Activated B cell treated with CpG ODN at 0.5 μM for 24 hours (primary cell): Measurements from ENCODE around the gene PTGES3. TPM values are rescaled to one million over a fixed set of nuclear protein-coding genes. Genes with fewer than 3 reads are reported as not detected.
"Not testable (repeated sequence)": the region's sequence is repeated elsewhere in the genome, so short reads cannot be mapped to it uniquely, and the experiment has no call there.

Experiments
- ATAC-seq: fragments of 200-7000 bp; cut with Tn5 transposase; one replicate; pipeline ENCODE4 v1.10.0; 2021; ENCODE audit warnings: low read depth, mild to moderate bottlenecking, moderate library complexity
- CTCF ChIA-PET: fragments of 350-600 bp; sonication (Branson Sonifier 250); formaldehyde crosslinking; loops from one replicate; lab custom pipeline; 2021; ENCODE audit warnings: antibody characterized with exemption; lab: Charles Lee
- POLR2A ChIA-PET: fragments of 350-600 bp; sonication (Branson Sonifier 250); formaldehyde crosslinking; loops from one replicate; lab custom pipeline; 2021; ENCODE audit warnings: antibody characterized with exemption; lab: Charles Lee
- DNase-seq: peaks from one replicate; pipeline ENCODE4 v3.0.0; 2022
- H3K27ac Mint-ChIP-seq: one replicate; pipeline ENCODE4 v1.8.0; 2020; ENCODE audit warnings: mixed read lengths
- H3K27me3 Mint-ChIP-seq: one replicate; pipeline ENCODE4 v1.8.0; 2021; ENCODE audit warnings: mixed read lengths
- H3K36me3 Mint-ChIP-seq: one replicate; pipeline ENCODE4 v1.8.0; 2021; ENCODE audit warnings: low read depth, mixed read lengths
- H3K4me1 Mint-ChIP-seq: one replicate; pipeline ENCODE4 v1.8.0; 2021; ENCODE audit warnings: mixed read lengths
- H3K4me3 Mint-ChIP-seq: one replicate; pipeline ENCODE4 v1.8.0; 2020; ENCODE audit warnings: mild to moderate bottlenecking, mixed read lengths
- H3K9me3 Mint-ChIP-seq: one replicate; pipeline ENCODE4 v1.8.0; 2020; ENCODE audit warnings: mixed read lengths
- CTCF ChIP-seq: fragments of 200-600 bp; IDR thresholded peaks from one replicate; pipeline ENCODE4 v1.8.0; 2022; ENCODE audit warnings: antibody characterized with exemption, mild to moderate bottlenecking
- intact Hi-C: fragments of 100-400 bp; cut with micrococcal nuclease; formaldehyde crosslinking; loops from one replicate; pipeline ENCODE4 v1.15.1; 2024
- total RNA-seq: library from RNA; stranded (reverse); gene quantifications from 2 replicates; pipeline ENCODE4 v1.2.3, GENCODE V29; 2022

PTGES3 gene
- total RNA-seq, 1 donor from 2014 or later: 183 TPM

- H3K36me3 Mint-ChIP-seq: peaks cover 45% of the 10 kb centered on the region
- H3K4me3 Mint-ChIP-seq: no peak overlapping the region
- intact Hi-C loops: no loop called here
- no peaks in the 10 kb centered on the region for H3K27me3 Mint-ChIP-seq
- POLR2A ChIA-PET: interaction anchor here (0.7 to 5.8 kb wide), 10 partner anchors 14 to 449 kb away, joined by 3 to 97 read pairs (median 6); partner anchors contain the start of genes ATP5F1B, NACA, PTGES3 and STAT6
- DNase-seq: no peak
- peaks cover 38% of the 10 kb centered on the region for H3K4me1 Mint-ChIP-seq
- no peak for ATAC-seq
- no peak for TF ChIP-seq CTCF
- no peaks in the 10 kb centered on the region for H3K9me3 Mint-ChIP-seq
- peak overlapping the region; percentile 83 for H3K27ac Mint-ChIP-seq
- CTCF ChIA-PET: no interaction called here
Measured at GRCh38 chr12:56661979-56662638, 26.0 kb downstream of the PTGES3 start.

- ChIA-PET CTCF (no interaction called here), POLR2A (interaction anchor here (0.7 to 5.8 kb wide), 9 partner anchors 14 to 450 kb away, joined by 3 to 97 read pairs (median 6); partner anchors contain the start of genes ATP5F1B, NACA, PTGES3 and STAT6)
- peaks cover 38% of the 10 kb centered on the region for H3K4me1 Mint-ChIP-seq
- peak overlapping the region; percentile 83 for H3K27ac Mint-ChIP-seq
- DNase-seq (no peak), ATAC-seq (peak; percentile 51)
- H3K27me3 Mint-ChIP-seq: no peaks in the 10 kb centered on the region
- peaks cover 44% of the 10 kb centered on the region for H3K36me3 Mint-ChIP-seq
- no peaks in the 10 kb centered on the region for H3K9me3 Mint-ChIP-seq
- TF ChIP-seq CTCF: no peak
- intact Hi-C loops: no loop called here
- H3K4me3 Mint-ChIP-seq: no peak overlapping the region
Measured at GRCh38 chr12:56661560-56661959, 26.5 kb downstream of the PTGES3 start.

- DNase-seq (no peak), ATAC-seq (peak; percentile 57)
- H3K36me3 Mint-ChIP-seq: peaks cover 20% of the 10 kb centered on the region
- peaks cover 38% of the 10 kb centered on the region for H3K4me1 Mint-ChIP-seq
- peaks cover 3% of the 10 kb centered on the region for H3K9me3 Mint-ChIP-seq
- CTCF ChIA-PET: interaction anchor here (1.0 to 2.8 kb wide), 4 partner anchors 13 to 453 kb away, joined by 3 to 16 read pairs (median 4); partner anchors contain the start of genes ATP5F1B and NACA
- intact Hi-C loops: loop anchor here (1.0 to 2.0 kb wide), 3 partner anchors 26 to 29 kb away; partner anchors contain the start of genes BAZ2A and PTGES3
- H3K27ac Mint-ChIP-seq: peak overlapping the region; percentile 89
- TF ChIP-seq CTCF: no peak
- POLR2A ChIA-PET: interaction anchor here (0.6 to 5.8 kb wide), 20 partner anchors 9 to 1013 kb away, joined by 3 to 97 read pairs (median 5); partner anchors contain the start of genes ATP5F1B, BAZ2A, NACA and PTGES3
- H3K27me3 Mint-ChIP-seq: no peaks in the 10 kb centered on the region
- peak overlapping the region; percentile 46 for H3K4me3 Mint-ChIP-seq
Measured at GRCh38 chr12:56658921-56659320, 29.2 kb downstream of the PTGES3 start.

- Mint-ChIP-seq H3K9me3 (peaks cover 6% of the 10 kb centered on the region), H3K4me3 (peak overlapping the region; percentile 64), H3K27ac (peak overlapping the region; percentile 89), H3K27me3 (no peaks in the 10 kb centered on the region), H3K36me3 (peaks cover 11% of the 10 kb centered on the region), H3K4me1 (peaks cover 35% of the 10 kb centered on the region)
- intact Hi-C loops: loop anchor here (1.0 to 2.0 kb wide), 3 partner anchors 11 to 27 kb away; no protein-coding TSS in a partner anchor
- POLR2A ChIA-PET: interaction anchor here (0.6 to 5.8 kb wide), 19 partner anchors 11 to 801 kb away, joined by 3 to 97 read pairs (median 4); partner anchors contain the start of genes ATP5F1B, BAZ2A, CS and MYL6B
- DNase-seq (no peak), ATAC-seq (peak; percentile 73)
- CTCF ChIA-PET: interaction anchor here (1.3 to 2.8 kb wide), 2 partner anchors 21 to 455 kb away, joined by 3 to 16 read pairs; no protein-coding TSS in a partner anchor
- no peak for TF ChIP-seq CTCF
Measured at GRCh38 chr12:56657416-56658379, 30.4 kb downstream of the PTGES3 start.

GRCh38 chr12:56653781-56654180 is 34.3 kb downstream of the PTGES3 start:
- ATAC-seq, H3K9me3 Mint-ChIP-seq, H3K27ac Mint-ChIP-seq, CTCF ChIA-PET, intact Hi-C loops, H3K27me3 Mint-ChIP-seq, POLR2A ChIA-PET, DNase-seq, H3K36me3 Mint-ChIP-seq, H3K4me3 Mint-ChIP-seq: not testable (repeated sequence)
- H3K4me1 Mint-ChIP-seq: peaks cover 15% of the 10 kb centered on the region

- ATAC-seq, H3K27ac Mint-ChIP-seq, H3K9me3 Mint-ChIP-seq, intact Hi-C loops, H3K27me3 Mint-ChIP-seq, H3K4me3 Mint-ChIP-seq, DNase-seq, CTCF ChIA-PET: not testable (repeated sequence)
- H3K36me3 Mint-ChIP-seq: peaks cover 31% of the 10 kb centered on the region
- peaks cover 25% of the 10 kb centered on the region for H3K4me1 Mint-ChIP-seq
- POLR2A ChIA-PET: interaction anchor here (0.6 to 4.7 kb wide), 3 partner anchors 12 to 39 kb away, joined by 3 to 55 read pairs (median 4); partner anchors contain the start of gene PTGES3
Measured at GRCh38 chr12:56648023-56648422, 40.1 kb downstream of the PTGES3 start.
